GM23338 (cell line): Measurements from ENCODE around the gene NRCAM. TPM values are rescaled to one million over a fixed set of nuclear protein-coding genes. Genes with fewer than 3 reads are reported as not detected.

Experiments used
- ATAC-seq: fragments of 200-7000 bp; cut with Tn5 transposase; 3 replicates; pipeline ENCODE4 v1.9.1; 2020
- DNase-seq: peaks from one replicate; pipeline ENCODE4 v3.0.0-alpha.2; 2015; ENCODE audit warnings: low spot score
- H2AFZ ChIP-seq: fragments of 200-600 bp; sonication (generic); 2 replicates; pipeline ENCODE4 v1.8.0; 2016; ENCODE audit warnings: antibody characterized with exemption, mild to moderate bottlenecking, moderate library complexity
- H3F3A ChIP-seq: fragments of 200-600 bp; sonication (generic); replicated peaks from 2 replicates; pipeline ENCODE4 v1.8.0; 2017; ENCODE audit warnings: antibody characterized with exemption, mixed run types, low read depth
- H3K27ac ChIP-seq: fragments of 200-600 bp; sonication (generic); 2 replicates; pipeline ENCODE4 v1.6.1; 2016; ENCODE audit warnings: low read depth
- H3K27me3 ChIP-seq: fragments of 200-600 bp; sonication (generic); 2 replicates; pipeline ENCODE4 v1.8.0; 2016; ENCODE audit warnings: mild to moderate bottlenecking, mixed run types, moderate library complexity; ENCODE audit not compliant: insufficient read depth
- H3K36me3 ChIP-seq: fragments of 200-600 bp; sonication (generic); 2 replicates; pipeline ENCODE4 v1.8.0; 2016; ENCODE audit warnings: mild to moderate bottlenecking; ENCODE audit not compliant: insufficient read depth
- H3K4me1 ChIP-seq: fragments of 200-600 bp; sonication (generic); 2 replicates; pipeline ENCODE4 v1.8.0; 2016; ENCODE audit warnings: mild to moderate bottlenecking, moderate library complexity; ENCODE audit not compliant: insufficient read depth
- H3K4me2 ChIP-seq: fragments of 200-600 bp; sonication (generic); 2 replicates; pipeline ENCODE4 v1.7.1; 2017; ENCODE audit warnings: mixed run types
- H3K4me3 ChIP-seq: fragments of 200-600 bp; sonication (generic); 2 replicates; pipeline ENCODE4 v1.6.1; 2016; ENCODE audit warnings: mixed run types
- H3K79me2 ChIP-seq: fragments of 200-600 bp; sonication (generic); replicated peaks from 2 replicates; pipeline ENCODE4 v1.8.0; 2017; ENCODE audit warnings: mild to moderate bottlenecking; ENCODE audit not compliant: insufficient read depth
- H3K9me2 ChIP-seq: fragments of 200-600 bp; sonication (generic); 2 replicates; pipeline ENCODE4 v1.8.0; 2017; ENCODE audit not compliant: insufficient read depth
- H4K20me1 ChIP-seq: fragments of 200-600 bp; sonication (generic); replicated peaks from 2 replicates; pipeline ENCODE4 v1.8.0; 2017; ENCODE audit warnings: mild to moderate bottlenecking; ENCODE audit not compliant: insufficient read depth
- H3K27ac Mint-ChIP-seq: 2 replicates; pipeline ENCODE4 v1.8.0; 2020; ENCODE audit warnings: inconsistent platforms, mild to moderate bottlenecking, moderate library complexity, mixed read lengths
- H3K27me3 Mint-ChIP-seq: 3 replicates; pipeline ENCODE4 v1.8.0; 2022; ENCODE audit warnings: low read depth, mild to moderate bottlenecking, moderate library complexity, mixed read lengths, inconsistent platforms; ENCODE audit not compliant: insufficient read depth, poor library complexity
- H3K36me3 Mint-ChIP-seq: 3 replicates; pipeline ENCODE4 v1.8.0; 2021; ENCODE audit warnings: low read depth, mild to moderate bottlenecking, inconsistent platforms, moderate library complexity, mixed read lengths
- H3K4me1 Mint-ChIP-seq: 3 replicates; pipeline ENCODE4 v1.8.0; 2020; ENCODE audit warnings: mild to moderate bottlenecking, inconsistent platforms, mixed read lengths
- H3K4me3 Mint-ChIP-seq: 3 replicates; pipeline ENCODE4 v1.8.0; 2021; ENCODE audit warnings: moderate library complexity, mild to moderate bottlenecking, inconsistent platforms, mixed read lengths
- H3K9me3 Mint-ChIP-seq: 3 replicates; pipeline ENCODE4 v1.8.0; 2020; ENCODE audit warnings: moderate library complexity, mild to moderate bottlenecking, inconsistent platforms, mixed read lengths
- CREB1 ChIP-seq: fragments of 250-450 bp; sonication (Bioruptor Pico); IDR thresholded peaks from 2 replicates; pipeline ENCODE4 v1.5.0; 2020; ENCODE audit warnings: low read depth, mild to moderate bottlenecking, moderate library complexity
- CTCF ChIP-seq, 2 experiments: fragments of 200-600 bp in 1 of 2; sonication (generic) in 1 of 2; conservative IDR thresholded peaks; 2 replicates each; pipeline versions ENCODE4 v1.5.1 to v1.6.1; 2016 to 2017; ENCODE audit warnings: antibody characterized with exemption in 2 of 2, low read depth in 2 of 2, mild to moderate bottlenecking in 2 of 2, moderate library complexity in 1 of 2
- ETS1 ChIP-seq: IDR thresholded peaks from 2 replicates; pipeline ENCODE4 v1.6.1; 2016; ENCODE audit warnings: antibody characterized with exemption
- EZH2phosphoT487 ChIP-seq: fragments of 200-600 bp; sonication (generic); IDR thresholded peaks from one replicate; pipeline ENCODE4 v1.8.1; 2018; ENCODE audit warnings: antibody characterized with exemption; ENCODE audit not compliant: unreplicated experiment
- JUNB ChIP-seq: IDR thresholded peaks from one replicate; pipeline ENCODE4 v1.6.1; 2016; ENCODE audit warnings: antibody characterized with exemption; ENCODE audit not compliant: unreplicated experiment
- NANOG ChIP-seq: IDR thresholded peaks from 2 replicates; pipeline ENCODE4 v1.6.1; 2016; ENCODE audit warnings: antibody characterized with exemption, borderline replicate concordance
- POLR2AphosphoS5 ChIP-seq: IDR thresholded peaks from 2 replicates; pipeline ENCODE4 v1.6.1; 2016; ENCODE audit warnings: antibody characterized with exemption, low read depth
- REST ChIP-seq: IDR thresholded peaks from one replicate; pipeline ENCODE4 v1.6.1; 2018; ENCODE audit warnings: antibody characterized with exemption; ENCODE audit not compliant: unreplicated experiment
- STAT1 ChIP-seq: IDR thresholded peaks from one replicate; pipeline ENCODE4 v1.6.1; 2016; ENCODE audit warnings: antibody characterized with exemption; ENCODE audit not compliant: unreplicated experiment
- ZNF114 ChIP-seq: fragments of 250-450 bp; sonication (Bioruptor Pico); IDR thresholded peaks from 2 replicates; pipeline ENCODE4 v1.5.0; 2020; ENCODE audit warnings: mild to moderate bottlenecking, moderate library complexity
- polyA plus RNA-seq: library from polyadenylated mRNA; unstranded; fragments of >200 nt; fragmentation: Nextera tagmentation; extraction: Ambion mirVana; gene quantifications from 2 replicates; pipeline ENCODE4 v1.2.1, GENCODE V29; 2016
- total RNA-seq: library from RNA; depleted of rRNA; stranded (reverse); fragments of >200 nt; shearing (Covaris generic); gene quantifications from 2 replicates; pipeline ENCODE4 v1.2.3, GENCODE V29; 2014

Gene NRCAM
- total and polyA plus RNA-seq, 2 experiments from 2014 or later = 2.5 to 6.8 TPM

GRCh38 chr7:108372618-108373017, 83.6 kb downstream of the NRCAM start (continued):
- TF ChIP-seq CTCF (conservative IDR thresholded peaks at IDR 0.05; ENCODE audit: low read depth in 2 of 2) (no peak), STAT1 (no peak), ETS1 (no peak), POLR2AphosphoS5 (no peak), JUNB (no peak), NANOG (no peak), ZNF114 (CRISPR knock-in tag) (no peak), EZH2phosphoT487 (no peak), REST (no peak)

GRCh38 chr7:108370616-108371015, 85.6 kb downstream of the NRCAM start:
- Histone ChIP-seq H2AFZ (no peak overlapping the region), H3K4me2 (no peak overlapping the region), H3K4me3 (no peak overlapping the region), H3K36me3 (no peaks in the 10 kb centered on the region), H3K4me1 (no peaks in the 10 kb centered on the region), H3F3A (no peaks in the 10 kb centered on the region), H3K79me2 (no peaks in the 10 kb centered on the region), H4K20me1 (no peaks in the 10 kb centered on the region), H3K27ac (no peak overlapping the region), H3K9me2 (no peaks in the 10 kb centered on the region), H3K27me3 (no peaks in the 10 kb centered on the region)
- ATAC-seq (no peak), DNase-seq (no peak)
- TF ChIP-seq POLR2AphosphoS5 (no peak), CREB1 (no peak), ETS1 (no peak), JUNB (no peak), NANOG (no peak)
- no peaks in the 10 kb centered on the region for H3K36me3 Mint-ChIP-seq
- H3K27me3 Mint-ChIP-seq = no peaks in the 10 kb centered on the region
- H3K9me3 Mint-ChIP-seq = no peaks in the 10 kb centered on the region
- no peak overlapping the region for H3K4me3 Mint-ChIP-seq
- H3K4me1 Mint-ChIP-seq = 0 out of 3 replicates have a peak, but pooled peaks cover 4% of the 10 kb centered on the region
- no peak overlapping the region for H3K27ac Mint-ChIP-seq
